GM06990 (cell line): Measurements from ENCODE around the gene MYO5B.

Source experiments
- DNase-seq: peaks from one replicate; pipeline ENCODE4 v3.0.0-alpha.2; 2011; ENCODE audit not compliant: insufficient read length; ENCODE audit errors: extremely low read depth
- H3K27me3 ChIP-seq: replicated peaks from 2 replicates; pipeline ENCODE4 v1.6.0; 2011; ENCODE audit warnings: low read length; ENCODE audit not compliant: control insufficient read depth, insufficient read depth
- H3K36me3 ChIP-seq: 2 replicates; pipeline ENCODE4 v1.5.1; 2011; ENCODE audit warnings: low read length; ENCODE audit not compliant: control insufficient read depth, insufficient read depth
- H3K4me3 ChIP-seq: replicated peaks from 2 replicates; pipeline ENCODE4 v1.5.1; 2011; ENCODE audit warnings: low read depth, mild to moderate bottlenecking, control low read depth, low read length
- CTCF ChIP-seq: IDR thresholded peaks from 2 replicates; pipeline ENCODE4 v1.5.1; 2011; ENCODE audit warnings: low read length, control low read depth, mild to moderate bottlenecking, inconsistent platforms; ENCODE audit not compliant: insufficient read depth, poor library complexity, severe bottlenecking

The MYO5B gene

GRCh38 chr18:49853436-49853835 lies 341.5 kb downstream of the MYO5B start:
- no peak for DNase-seq
- TF ChIP-seq CTCF: no peak
- no peaks in the 10 kb centered on the region for H3K36me3 ChIP-seq
- peaks cover 2% of the 10 kb centered on the region; the same call in 1 of the 2 replicates for H3K27me3 ChIP-seq
- H3K4me3 ChIP-seq: no peak overlapping the region

- TF ChIP-seq CTCF: no peak
- H3K27me3 ChIP-seq: peaks cover 2% of the 10 kb centered on the region; the same call in 1 of the 2 replicates
- no peak overlapping the region for H3K4me3 ChIP-seq
- no peaks in the 10 kb centered on the region for H3K36me3 ChIP-seq
- DNase-seq: no peak
Observed at GRCh38 chr18:49853011-49853410, 341.9 kb downstream of the MYO5B start.

- no peak for DNase-seq
- no peak for TF ChIP-seq CTCF
- H3K36me3 ChIP-seq: no peaks in the 10 kb centered on the region
- peaks cover 2% of the 10 kb centered on the region; the same call in 1 of the 2 replicates for H3K27me3 ChIP-seq
- no peak overlapping the region for H3K4me3 ChIP-seq
Observed at GRCh38 chr18:49851624-49852023, 343.3 kb downstream of the MYO5B start.

- TF ChIP-seq CTCF: no peak
- Histone ChIP-seq H3K27me3 (peaks cover 3% of the 10 kb centered on the region; the same call in 1 of the 2 replicates), H3K36me3 (no peaks in the 10 kb centered on the region), H3K4me3 (no peak overlapping the region)
- no peak for DNase-seq
Observed at GRCh38 chr18:49850636-49851035, 344.3 kb downstream of the MYO5B start.

- no peak for TF ChIP-seq CTCF
- Histone ChIP-seq H3K4me3 (no peak overlapping the region), H3K27me3 (peaks cover 3% of the 10 kb centered on the region; the same call in 1 of the 2 replicates), H3K36me3 (no peaks in the 10 kb centered on the region)
- no peak for DNase-seq
Observed at GRCh38 chr18:49849331-49850217, 345.4 kb downstream of the MYO5B start.

- no peak for DNase-seq
- peaks cover 2% of the 10 kb centered on the region for H3K27me3 ChIP-seq
- no peaks in the 10 kb centered on the region for H3K36me3 ChIP-seq
- no peak for TF ChIP-seq CTCF
- no peak overlapping the region for H3K4me3 ChIP-seq
Observed at GRCh38 chr18:49848115-49848514, 346.8 kb downstream of the MYO5B start.
